ENCODE data around the gene ACAT1.

- TF ChIP-seq, protein P1, sequence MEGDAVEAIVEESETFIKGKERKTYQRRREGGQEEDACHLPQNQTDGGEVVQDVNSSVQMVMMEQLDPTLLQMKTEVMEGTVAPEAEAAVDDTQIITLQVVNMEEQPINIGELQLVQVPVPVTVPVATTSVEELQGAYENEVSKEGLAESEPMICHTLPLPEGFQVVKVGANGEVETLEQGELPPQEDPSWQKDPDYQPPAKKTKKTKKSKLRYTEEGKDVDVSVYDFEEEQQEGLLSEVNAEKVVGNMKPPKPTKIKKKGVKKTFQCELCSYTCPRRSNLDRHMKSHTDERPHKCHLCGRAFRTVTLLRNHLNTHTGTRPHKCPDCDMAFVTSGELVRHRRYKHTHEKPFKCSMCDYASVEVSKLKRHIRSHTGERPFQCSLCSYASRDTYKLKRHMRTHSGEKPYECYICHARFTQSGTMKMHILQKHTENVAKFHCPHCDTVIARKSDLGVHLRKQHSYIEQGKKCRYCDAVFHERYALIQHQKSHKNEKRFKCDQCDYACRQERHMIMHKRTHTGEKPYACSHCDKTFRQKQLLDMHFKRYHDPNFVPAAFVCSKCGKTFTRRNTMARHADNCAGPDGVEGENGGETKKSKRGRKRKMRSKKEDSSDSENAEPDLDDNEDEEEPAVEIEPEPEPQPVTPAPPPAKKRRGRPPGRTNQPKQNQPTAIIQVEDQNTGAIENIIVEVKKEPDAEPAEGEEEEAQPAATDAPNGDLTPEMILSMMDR (IDR thresholded peaks at IDR 0.05; ENCODE audit: insufficient read depth, low read depth, low read length) = no peak
- TF ChIP-seq EZH2 (IDR thresholded peaks at IDR 0.05; ENCODE audit: insufficient read depth, low read length) = no peak
These were observed 36.6 kb upstream of the ACAT1 start for GRCh38 chr11:108084811-108085210.
